ENCODE data around the gene AGK.

The AGK gene

GRCh38 chr7:141648276-141649114 lies 97.3 kb downstream of the AGK start:
- DNase-seq, result no peak

- no peak for DNase-seq
Measured at GRCh38 chr7:141649137-141649864, 98.1 kb downstream of the AGK start.

GRCh38 chr7:141649865-141650634 lies 98.8 kb downstream of the AGK start:
- no peak for DNase-seq

DNA sequence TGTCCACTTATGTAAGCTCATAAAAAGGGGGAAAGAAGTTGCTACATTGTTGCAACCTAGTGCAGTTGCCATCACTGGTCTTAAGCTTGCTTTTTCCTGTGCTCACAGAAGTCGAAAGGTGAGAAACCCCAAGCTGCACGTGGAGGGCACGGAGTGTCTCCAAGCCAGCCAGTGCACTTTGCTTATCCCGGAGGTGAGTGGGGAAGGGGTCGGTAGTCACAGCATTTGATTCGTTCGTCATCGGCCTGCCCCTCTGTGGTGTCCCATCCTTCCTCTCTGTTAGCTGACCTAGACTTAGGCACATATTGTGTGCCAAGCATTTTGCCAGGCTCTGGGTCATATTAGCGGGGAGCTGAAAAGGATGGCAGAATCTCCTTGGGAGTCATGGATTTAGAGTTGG lies 100.2 kb downstream of the AGK start:
- DNase-seq, result no peak

DNA sequence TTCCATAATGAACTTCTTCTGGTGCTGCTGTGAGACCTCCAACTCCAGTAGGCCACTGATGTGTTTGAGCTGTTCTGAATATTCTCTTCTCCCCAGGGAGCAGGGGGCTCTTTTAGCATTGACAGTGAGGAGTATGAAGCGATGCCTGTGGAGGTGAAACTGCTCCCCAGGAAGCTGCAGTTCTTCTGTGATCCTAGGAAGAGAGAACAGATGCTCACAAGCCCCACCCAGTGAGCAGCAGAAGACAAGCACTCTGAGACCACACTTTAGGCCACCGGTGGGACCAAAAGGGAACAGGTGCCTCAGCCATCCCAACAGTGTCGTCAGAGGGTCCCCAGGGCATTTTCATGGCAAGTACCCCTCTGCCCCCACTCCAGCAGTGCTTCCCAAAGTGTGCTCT lies 101.5 kb downstream of the AGK start:
- DNase-seq, result no peak

DNA sequence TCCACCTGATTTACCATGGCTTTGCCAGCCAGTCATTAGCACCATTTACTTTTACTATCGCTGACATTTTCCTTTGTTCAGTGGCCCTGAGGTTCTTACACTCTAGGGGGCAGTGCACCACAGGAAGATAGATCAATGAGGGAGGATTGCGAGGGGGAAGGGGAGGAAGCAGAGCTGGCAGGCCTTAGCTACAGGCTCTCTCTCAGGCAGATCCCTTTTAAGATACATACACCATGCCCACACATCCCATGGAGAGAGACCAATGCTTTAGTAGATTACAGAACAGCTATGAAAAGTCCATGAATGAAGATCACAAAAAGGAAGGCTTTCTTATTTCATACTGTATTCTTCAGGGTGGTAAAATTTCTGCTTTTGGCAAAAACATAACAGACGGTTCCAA lies 103.3 kb downstream of the AGK start:
- peak; percentile 59 for DNase-seq

GRCh38 chr7:141659501-141659900 lies 108.3 kb downstream of the AGK start:
- DNase-seq, result no peak

DNA sequence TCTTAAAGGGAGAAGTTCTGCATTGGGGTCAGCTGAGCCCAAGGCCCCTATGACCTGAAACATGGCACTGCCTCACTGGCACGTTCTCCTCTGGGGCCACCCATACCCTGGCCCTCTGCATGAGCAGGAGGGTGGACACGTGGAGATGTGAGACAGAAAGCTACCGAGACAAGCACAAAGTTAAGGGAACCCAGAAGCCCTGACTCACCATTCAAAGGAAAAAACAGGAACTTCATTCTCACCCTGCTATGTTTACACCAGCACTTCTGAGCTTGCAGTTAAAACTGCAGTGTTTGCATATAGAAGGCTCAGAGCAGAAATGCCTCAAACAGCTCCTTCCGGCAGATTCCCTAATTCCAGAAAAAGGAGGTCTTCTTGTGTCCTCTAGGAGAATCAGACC lies 109.0 kb downstream of the AGK start:
- DNase-seq, result no peak

GRCh38 chr7:141663081-141663849 lies 112.1 kb downstream of the AGK start:
- DNase-seq, result no peak

DNA sequence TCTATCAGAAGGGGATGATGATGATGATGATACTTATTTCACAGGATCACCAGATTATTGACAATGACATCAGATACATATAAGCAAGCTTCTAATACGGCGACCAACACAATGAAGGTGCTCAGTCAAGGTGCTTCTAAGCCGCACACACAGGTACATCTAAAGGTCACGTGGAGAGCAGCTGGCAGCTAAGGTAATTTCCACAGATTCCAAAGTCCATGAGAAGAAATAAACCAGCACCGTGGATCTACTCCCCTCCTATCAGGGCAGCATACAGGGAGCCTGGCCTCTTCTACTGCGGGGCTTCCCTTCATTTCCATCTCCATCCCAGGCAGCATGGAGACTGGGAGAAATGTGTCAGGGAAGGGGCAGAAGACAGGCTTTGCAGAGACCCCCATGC lies 113.2 kb downstream of the AGK start:
- no peak for DNase-seq

DNA sequence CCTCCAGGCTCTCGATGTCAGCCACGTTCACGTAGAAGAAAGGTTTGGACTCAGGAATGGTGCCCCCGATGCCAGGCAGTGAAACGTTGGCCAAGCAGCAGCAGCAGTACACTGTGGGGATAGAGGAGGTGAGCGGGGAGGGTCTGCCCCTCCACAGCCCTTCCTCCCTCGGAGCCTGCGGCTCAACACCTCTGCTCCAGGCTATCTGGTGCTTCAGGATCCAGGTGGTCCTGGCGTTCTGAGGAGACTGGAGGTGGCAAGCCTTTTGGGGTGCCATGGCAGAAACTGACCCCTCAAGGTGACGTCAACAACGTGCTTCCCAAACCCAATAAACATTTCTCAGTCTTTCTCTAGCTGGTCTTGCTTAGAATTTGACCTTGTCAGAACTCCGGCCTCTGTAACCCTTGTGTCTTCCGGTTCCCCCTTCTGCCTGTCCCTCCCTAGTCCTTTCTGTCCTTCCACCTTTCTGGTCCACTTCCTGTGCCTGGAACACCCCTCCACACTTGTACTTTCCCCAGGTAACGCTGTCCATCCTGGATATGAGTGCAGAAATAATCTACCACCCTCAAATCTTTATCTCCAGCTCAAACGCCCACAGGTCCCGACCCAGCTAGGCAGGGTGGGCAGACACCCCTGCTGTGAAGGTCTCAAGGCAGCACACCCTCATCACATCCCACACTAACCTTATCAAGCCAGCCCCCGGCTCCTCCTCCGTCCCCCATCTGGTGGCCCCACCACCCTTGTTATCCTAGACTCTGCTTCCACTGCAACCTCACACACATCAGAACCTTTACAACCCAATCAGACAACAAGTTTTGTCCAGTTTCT lies 114.2 kb downstream of the AGK start:
- no peak for DNase-seq

- no peak for DNase-seq
Measured at GRCh38 chr7:141666071-141666470, 114.9 kb downstream of the AGK start.

- no peak for DNase-seq
Measured at GRCh38 chr7:141668853-141669252, 117.6 kb downstream of the AGK start.

- no peak for DNase-seq
Measured at GRCh38 chr7:141671705-141672496, 120.7 kb downstream of the AGK start.

GRCh38 chr7:141673346-141673745 lies 122.1 kb downstream of the AGK start:
- no peak for DNase-seq

DNA sequence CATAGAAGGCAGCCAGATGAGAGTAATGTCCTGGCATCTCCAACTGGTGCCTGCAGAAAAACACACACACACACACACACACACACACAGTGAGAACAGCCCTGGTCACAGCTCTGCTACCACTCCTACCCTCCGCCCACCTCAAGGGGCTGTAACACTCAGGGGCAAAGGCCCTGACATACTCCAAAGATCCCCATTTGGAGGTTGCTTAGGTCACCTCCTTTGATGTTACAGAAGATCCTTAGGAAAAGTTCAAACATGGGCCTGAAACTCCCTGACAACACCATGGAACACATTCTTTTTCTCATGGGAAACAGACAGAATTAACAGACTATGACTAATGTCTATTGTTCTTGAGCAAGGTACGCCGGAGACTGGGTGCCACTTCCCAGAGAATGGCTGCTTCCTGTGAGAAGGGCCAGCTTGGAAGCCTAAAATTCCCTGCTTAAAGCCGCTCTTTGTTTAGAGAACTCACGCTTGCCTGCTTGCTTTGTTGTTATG lies 123.0 kb downstream of the AGK start:
- no peak for DNase-seq

- DNase-seq, result no peak
Measured at GRCh38 chr7:141674702-141675101, 123.5 kb downstream of the AGK start.

DNA sequence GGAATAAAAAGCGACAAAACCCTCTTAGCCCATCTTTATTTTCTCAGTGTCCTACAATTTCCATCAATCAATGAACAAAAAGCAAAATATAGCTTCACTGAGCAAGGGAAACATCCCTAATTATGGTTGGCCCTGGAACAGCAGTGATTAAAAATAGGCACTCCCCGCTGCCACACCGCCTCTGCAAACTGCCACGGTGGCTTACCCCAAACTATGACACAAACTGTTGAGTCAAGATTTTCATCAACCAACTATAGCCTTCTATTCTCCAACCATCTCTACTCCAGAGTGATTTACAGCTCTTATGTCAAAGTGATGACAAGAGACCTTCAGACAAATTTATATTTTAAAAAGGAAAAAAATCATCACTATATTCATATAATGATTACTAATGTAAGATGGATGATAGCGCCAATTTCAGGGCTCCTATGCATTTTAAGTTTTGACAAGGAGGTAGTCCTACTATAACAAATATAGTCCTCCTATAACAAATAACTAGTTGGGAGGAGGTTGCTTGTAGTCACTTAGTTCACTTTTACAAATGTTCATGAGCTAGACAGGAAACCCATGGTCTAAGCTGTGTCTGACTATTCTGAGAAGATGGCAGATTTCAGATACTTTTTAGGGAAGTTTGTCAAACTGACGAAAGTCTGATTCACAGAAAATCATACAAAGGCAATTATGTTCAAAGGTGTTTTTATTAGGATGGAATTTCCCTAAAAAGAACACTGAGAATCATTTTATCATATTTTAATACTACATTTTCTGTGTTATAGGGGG lies 124.4 kb downstream of the AGK start:
- no peak for DNase-seq

- no peak for DNase-seq
Measured at GRCh38 chr7:141676618-141677017, 125.4 kb downstream of the AGK start.

- no peak for DNase-seq
Measured at GRCh38 chr7:141679014-141679413, 127.8 kb downstream of the AGK start.
